NCI-H524 treated with DMSO at 0.1 percent for 48 hours (cell line): ENCODE measurements around the gene ERFE.

ENCODE experiments used
- DNase-seq: peaks from one replicate; lab custom pipeline; 2025; lab: John Stamatoyannopoulos, UW

ERFE gene

GRCh38 chr2:238139196-238140039 lies 19.4 kb upstream of the ERFE start:
- no peak for DNase-seq

- no peak for DNase-seq
Measured at GRCh38 chr2:238140040-238140439, 18.7 kb upstream of the ERFE start.

- DNase-seq, result no peak
Measured at GRCh38 chr2:238140721-238141540, 17.8 kb upstream of the ERFE start.

GRCh38 chr2:238141541-238142318 lies 17.0 kb upstream of the ERFE start:
- no peak for DNase-seq

GRCh38 chr2:238142382-238143205 lies 16.2 kb upstream of the ERFE start:
- no peak for DNase-seq

- no peak for DNase-seq
Measured at GRCh38 chr2:238143239-238143951, 15.4 kb upstream of the ERFE start.

- no peak for DNase-seq
Measured at GRCh38 chr2:238144262-238144661, 14.5 kb upstream of the ERFE start.

GRCh38 chr2:238145046-238145445 lies 13.7 kb upstream of the ERFE start:
- no peak for DNase-seq

GRCh38 chr2:238145851-238146250 lies 12.9 kb upstream of the ERFE start:
- no peak for DNase-seq

GRCh38 chr2:238146884-238147544 lies 11.8 kb upstream of the ERFE start:
- DNase-seq, result no peak

GRCh38 chr2:238148981-238149380 lies 9.8 kb upstream of the ERFE start:
- DNase-seq, result no peak

GRCh38 chr2:238149841-238150572 lies 8.8 kb upstream of the ERFE start:
- no peak for DNase-seq

- DNase-seq, result no peak
Measured at GRCh38 chr2:238150686-238151085, 8.1 kb upstream of the ERFE start.

GRCh38 chr2:238151205-238151604 lies 7.6 kb upstream of the ERFE start:
- DNase-seq, result no peak

GRCh38 chr2:238151628-238152235 lies 7.0 kb upstream of the ERFE start:
- no peak for DNase-seq

GRCh38 chr2:238152771-238153688 lies 5.7 kb upstream of the ERFE start:
- no peak for DNase-seq

- no peak for DNase-seq
Measured at GRCh38 chr2:238154570-238154969, 4.2 kb upstream of the ERFE start.
